ENCODE results near the gene HIC1.

HIC1 gene

DNA sequence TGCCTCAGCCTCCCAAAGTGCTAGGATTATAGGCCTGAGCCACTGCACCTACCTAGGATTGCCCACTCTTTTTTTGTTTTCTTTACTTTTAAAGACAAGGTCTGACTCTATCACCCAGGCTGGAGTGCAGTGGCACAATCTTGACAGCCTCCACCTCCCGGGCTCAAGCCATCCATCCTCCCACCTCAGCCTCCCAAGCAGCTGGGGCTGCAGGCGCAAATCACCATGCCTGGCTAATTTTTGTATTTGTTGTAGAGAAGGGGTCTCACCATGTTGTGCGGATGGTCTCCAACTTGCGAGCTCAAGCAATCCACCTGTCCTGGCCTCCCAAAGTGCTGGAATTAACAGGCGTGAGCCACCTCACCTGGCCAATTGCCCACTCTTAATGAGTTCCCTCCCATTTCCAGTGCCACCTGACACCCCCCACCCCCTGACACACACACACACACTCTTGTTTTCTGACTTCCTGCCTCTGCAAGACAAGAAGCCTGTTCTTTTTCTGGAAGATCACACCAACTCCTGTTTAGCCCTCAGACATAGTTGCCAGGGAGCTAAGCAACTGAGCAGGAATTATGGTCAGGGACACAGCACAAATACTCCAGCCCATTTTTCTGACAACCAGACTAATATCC is 10.5 kb upstream of the HIC1 start:
- no peak for DNase-seq (ENCODE audit: low read depth)

DNA sequence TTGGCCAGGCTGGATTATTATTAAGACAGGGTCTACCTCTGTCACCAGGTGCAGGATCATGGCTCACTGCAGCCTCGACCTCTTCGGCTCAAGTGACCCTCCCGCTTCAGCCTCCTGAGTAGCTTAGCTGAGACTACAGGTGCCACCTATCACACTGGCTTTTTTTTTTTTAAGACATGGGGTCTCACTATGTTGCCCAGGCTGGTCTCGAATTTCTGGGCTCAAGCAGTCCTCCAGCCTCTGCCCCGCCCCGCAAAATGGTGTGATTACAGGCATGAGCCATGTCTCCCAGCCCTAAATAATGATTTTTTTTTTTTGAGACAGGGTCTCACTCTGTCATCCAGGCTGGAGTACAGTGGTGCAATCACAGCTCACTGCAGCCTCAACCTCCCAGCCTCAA is 7.3 kb upstream of the HIC1 start:
- no peak for DNase-seq (ENCODE audit: low read depth)

DNA sequence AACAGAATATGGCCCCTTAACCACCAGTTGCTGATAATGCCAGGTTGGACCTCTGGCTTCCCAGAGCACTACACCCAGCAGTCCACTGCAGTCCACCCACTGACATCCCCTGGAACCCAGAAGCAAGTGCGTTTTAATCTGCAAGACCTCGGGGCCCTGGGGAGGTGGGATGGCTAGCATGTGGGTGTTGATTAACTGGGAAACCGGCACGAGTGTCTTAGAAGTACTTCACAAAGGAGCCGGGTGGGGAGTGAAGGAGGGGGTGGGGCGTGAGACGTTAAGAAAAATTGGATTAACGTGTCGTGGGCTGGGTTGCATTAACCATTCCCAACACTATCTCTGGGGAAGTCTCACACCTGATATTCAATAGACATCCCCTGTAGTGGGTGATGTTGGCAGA is 6.1 kb upstream of the HIC1 start:
- DNase-seq (ENCODE audit: low read depth): no peak

DNA sequence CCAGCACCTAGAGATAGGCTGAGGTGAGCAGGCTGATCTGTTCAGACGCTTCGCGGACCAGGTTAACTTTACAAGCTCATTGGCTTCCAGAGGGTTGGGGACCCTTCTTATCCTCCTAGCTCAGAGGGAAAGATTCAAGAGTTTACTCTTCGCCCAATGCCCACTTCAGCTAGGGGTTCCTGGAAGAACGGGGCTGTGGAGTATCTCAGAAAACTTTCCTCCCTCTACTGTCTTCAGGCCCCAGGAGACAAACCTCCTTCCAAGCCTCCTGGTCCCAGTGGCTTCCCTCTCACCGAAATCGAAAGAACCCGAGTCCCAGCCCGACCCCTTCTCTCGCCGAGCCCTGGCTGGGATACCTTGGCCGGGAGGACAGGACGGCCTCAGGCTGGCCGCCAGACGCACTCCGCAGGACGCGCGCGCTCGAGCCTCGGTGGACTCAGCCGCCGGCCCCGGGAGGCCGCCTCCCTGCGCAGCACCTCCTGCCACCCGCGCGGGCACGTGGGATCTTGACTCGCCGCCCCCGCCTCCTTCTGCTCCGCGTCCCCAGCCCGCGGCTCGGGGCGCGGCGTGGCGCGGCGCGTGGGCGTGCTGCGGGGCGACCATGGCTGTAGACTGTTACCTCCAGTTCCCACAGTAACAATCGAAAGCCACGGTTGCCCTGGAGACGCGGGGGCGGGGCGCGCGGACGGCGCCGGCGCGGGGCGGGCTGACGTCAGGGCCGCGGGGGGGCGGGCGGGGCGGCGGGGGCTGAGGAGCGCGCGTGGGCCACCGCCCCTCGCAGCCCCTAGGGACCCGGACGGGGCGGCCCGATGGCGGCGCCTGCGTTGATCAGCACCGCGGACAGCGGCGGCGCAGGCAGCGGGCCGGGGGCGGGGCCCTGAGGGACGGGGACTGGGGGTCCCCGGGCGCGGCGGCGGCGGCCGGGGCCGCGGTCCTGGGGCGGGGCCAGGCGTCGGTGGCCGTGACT is 5.3 kb upstream of the HIC1 start:
- no peak for DNase-seq (ENCODE audit: low read depth)

DNA sequence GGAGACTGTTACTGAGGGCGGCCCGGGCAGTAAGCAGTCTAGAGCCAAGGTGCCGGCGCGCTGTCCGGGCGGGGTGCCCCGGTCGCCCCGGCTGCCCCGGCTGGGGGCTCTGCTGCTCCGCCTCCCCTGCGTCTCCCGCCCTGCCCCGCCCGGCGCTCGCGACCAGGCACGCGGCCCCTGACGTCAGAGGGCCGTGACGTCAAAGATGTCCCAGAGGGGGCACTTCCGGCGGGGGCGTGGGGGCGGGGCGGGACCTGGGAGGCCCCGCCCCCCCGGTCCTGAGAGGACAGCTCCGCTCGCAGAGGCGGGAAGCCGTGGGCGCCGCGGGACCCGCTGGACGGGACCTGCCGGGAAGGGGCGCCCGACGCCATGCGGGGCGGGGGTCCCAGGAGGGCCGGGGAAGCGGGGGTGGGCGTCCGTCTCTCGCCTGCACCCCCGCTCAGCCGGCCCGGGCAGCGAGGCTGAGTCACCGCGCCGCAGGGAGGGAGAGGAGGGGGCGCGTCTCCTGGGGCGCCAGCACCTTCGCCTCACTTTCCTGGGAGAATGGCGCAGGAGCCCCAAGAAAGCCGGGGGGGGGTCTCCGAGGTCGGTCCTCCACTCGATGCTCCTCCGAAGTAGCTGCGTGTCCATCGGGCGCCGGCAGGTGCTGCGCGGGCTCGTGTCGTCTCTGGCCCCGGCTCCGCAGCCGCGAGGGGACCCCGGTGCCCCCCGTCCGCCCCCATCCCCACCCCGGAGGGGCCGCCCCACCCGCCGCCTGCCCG is 4.4 kb upstream of the HIC1 start:
- no peak for DNase-seq (ENCODE audit: low read depth)

DNA sequence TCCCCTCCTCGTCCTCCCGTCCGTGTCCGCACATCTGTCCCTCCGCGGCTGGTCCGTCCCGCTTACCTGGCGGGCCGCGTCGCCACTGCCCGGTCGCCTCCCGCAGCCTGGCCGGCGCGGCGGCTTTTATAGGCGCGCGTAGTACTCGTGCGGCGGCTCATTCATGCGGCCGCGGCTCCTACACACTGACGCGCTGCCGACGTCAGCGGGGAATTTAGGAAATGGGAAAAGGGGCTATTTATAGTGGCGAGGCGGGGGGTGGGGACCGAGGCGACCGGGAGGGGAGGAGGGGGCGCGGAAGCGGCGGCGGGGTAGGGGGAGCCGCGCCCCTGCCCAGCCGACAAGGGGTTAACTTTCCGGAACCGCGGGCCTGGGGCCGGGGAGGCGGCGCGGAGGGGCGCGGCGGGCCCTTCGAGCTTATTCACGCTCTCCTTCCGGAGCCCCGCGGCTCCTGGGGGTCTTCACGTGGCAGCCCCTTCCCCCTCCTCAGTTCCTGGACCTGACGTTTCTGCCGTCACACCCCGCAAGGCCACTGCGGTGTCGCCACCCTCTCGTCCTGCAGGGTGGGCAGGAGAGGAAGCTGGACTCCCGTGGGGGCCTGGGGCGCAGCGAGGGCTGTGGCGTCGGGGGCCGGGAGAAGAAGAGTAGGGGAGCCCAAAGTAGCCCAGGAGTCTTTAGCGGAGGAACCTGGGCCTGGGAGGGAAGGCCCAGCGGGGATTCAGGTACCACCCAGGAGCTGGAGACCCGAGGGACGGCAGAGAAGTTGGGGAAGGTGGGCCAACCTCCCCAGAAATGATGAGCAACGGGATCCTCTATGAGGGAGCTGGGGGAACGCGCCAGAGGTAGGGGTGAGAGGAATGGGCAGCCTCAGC is 3.6 kb upstream of the HIC1 start:
- no peak for DNase-seq (ENCODE audit: low read depth)

DNA sequence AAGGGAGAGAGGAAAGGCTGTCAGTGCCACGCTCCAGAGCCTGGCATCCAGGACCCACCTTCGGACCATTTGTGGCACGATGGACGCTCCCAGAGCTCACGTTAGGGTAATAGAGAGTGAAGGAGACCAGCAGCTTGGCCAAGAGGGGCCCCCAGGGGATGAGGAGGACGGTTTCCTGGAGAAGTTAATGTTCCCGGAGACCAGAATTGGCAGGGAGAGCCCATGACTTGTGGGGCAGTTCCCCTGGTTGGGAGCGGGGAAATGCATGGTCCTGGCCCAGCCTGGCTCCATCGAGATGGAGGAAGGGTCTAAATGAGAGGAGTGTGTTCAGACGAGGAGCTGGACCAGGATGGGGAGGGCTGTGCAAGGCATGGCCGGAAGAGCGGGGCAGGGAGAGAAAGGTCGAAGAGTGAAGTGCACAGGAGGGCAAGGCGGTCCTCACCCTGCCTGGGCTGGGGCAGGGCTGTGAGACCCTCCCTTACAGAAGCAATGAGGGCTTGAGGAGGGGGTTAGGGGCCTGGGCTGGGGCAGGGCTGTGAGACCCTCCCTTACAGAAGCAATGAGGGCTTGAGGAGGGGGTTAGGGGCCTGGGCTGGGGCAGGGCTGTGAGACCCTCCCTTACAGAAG is 2.9 kb upstream of the HIC1 start:
- no peak for DNase-seq (ENCODE audit: low read depth)

DNA sequence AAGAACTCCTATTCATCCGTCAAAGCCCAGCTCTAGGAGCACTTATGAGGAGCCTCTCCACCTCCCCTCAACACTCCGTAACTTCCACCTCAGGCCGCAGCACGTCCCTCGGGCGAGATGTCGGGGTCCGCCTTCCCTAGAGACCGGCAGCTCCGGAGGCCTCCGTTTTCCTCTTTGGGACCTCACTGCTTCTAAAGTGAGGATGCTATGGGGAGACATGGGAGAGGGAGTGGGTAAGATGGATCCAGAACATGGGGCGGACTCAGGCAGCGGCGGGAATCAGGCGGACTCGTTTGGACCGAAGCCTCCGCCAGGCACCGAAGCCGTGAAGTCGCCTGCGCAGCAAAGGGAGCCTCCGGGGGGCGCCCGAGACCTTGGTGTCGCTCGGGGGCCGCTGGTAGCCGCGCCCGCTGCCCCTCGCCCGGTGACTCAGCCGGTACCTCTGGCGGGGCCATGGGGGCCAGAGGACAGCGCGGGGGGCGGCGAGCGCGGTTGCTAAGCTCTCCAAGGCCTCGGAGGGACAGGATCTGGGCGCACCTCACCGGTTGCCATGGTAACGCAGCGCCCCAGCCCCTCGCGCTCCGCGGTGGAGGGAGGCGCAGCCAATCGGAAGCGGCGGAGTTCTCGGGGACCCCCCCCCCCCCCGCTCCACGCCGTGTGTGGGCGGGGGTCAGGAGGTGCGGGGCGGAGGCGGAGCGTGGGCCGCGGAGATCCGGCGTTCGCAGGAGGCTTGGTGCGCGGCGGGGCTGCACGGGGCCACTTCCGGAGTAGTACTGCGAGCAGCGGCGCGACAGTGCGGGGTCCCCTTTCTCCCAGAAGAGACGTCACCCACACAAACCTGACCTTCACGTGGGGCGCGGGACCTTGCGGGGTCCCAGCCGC is 1.3 kb upstream of the HIC1 start:
- no peak for DNase-seq (ENCODE audit: low read depth)

DNA sequence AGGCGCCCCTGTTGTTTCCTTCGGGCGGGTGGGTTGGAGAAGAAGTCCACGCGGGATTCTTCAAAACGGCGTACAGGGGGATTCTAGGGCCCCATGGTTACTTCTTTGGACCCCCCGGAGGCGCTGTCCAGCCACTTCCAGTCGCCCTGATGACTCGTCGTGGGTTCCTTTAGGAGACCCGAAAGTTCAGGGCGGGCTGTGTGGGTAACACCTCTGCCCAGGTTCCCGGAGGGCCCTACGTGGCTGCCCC is 716 bp upstream of the HIC1 start:
- DNase-seq (ENCODE audit: low read depth): no peak

DNA sequence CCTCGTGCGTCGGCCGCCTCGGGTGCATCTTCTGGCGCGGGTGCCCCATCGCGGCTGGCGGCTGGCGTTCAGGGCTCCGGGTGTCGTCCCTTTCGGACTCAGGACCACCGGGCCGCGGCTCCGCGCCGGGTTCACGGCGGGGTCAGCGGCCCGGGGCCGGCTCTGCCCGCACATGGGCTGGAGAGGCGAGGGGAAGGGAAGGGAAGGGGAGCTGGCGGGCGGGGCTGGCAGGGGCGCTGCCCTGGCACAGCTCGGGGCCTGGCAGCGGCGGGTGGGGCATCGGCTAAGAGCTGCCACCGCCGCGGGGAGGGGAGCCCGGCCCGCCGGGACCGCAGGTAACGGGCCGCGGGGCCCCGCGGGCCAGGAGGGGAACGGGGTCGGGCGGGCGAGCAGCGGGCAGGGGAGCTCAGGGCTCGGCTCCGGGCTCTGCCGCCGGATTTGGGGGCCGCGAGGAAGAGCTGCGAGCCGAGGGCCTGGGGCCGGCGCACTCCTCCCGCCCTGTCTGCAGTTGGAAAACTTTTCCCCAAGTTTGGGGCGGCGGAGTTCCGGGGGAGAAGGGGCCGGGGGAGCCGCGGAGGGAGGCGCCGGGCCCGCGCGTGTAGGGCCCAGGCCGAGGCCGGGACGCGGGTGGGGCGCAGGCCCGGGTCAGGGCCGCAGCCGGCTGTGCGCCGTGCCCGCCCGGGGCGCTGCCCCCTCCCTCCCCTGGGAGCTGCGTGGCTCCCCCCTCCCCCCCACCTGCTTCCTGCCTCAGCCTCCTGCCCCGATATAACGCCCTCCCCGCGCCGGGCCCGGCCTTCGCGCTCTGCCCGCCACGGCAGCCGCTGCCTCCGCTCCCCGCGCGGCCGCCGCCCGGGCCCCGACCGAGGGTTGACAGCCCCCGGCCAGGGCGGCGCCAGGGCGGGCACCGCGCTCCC is 646 bp downstream of the HIC1 start:
- no peak for DNase-seq (ENCODE audit: low read depth)

DNA sequence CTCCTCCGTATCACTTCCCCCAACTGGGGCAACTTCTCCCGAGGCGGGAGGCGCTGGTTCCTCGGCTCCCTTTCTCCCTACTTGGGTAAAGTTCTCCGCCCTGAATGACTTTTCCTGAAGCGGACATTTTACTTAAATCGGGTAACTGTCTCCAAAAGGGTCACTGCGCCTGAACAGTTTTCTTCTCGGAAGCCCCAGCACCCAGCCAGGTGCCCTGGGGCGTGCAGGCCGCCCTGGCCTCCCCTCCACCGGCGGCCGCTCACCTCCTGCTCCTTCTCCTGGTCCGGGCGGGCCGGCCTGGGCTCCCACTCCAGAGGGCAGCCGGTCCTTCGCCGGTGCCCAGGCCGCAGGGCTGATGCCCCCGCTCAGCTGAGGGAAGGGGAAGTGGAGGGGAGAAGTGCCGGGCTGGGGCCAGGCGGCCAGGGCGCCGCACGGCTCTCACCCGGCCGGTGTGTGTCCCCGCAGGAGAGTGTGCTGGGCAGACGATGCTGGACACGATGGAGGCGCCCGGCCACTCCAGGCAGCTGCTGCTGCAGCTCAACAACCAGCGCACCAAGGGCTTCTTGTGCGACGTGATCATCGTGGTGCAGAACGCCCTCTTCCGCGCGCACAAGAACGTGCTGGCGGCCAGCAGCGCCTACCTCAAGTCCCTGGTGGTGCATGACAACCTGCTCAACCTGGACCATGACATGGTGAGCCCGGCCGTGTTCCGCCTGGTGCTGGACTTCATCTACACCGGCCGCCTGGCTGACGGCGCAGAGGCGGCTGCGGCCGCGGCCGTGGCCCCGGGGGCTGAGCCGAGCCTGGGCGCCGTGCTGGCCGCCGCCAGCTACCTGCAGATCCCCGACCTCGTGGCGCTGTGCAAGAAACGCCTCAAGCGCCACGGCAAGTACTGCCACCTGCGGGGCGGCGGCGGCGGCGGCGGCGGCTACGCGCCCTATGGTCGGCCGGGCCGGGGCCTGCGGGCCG is 1.6 kb downstream of the HIC1 start:
- no peak for DNase-seq (ENCODE audit: low read depth)

DNA sequence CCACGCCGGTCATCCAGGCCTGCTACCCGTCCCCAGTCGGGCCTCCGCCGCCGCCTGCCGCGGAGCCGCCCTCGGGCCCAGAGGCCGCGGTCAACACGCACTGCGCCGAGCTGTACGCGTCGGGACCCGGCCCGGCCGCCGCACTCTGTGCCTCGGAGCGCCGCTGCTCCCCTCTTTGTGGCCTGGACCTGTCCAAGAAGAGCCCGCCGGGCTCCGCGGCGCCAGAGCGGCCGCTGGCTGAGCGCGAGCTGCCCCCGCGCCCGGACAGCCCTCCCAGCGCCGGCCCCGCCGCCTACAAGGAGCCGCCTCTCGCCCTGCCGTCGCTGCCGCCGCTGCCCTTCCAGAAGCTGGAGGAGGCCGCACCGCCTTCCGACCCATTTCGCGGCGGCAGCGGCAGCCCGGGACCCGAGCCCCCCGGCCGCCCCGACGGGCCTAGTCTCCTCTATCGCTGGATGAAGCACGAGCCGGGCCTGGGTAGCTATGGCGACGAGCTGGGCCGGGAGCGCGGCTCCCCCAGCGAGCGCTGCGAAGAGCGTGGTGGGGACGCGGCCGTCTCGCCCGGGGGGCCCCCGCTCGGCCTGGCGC is 2.4 kb downstream of the HIC1 start:
- no peak for DNase-seq (ENCODE audit: low read depth)

DNA sequence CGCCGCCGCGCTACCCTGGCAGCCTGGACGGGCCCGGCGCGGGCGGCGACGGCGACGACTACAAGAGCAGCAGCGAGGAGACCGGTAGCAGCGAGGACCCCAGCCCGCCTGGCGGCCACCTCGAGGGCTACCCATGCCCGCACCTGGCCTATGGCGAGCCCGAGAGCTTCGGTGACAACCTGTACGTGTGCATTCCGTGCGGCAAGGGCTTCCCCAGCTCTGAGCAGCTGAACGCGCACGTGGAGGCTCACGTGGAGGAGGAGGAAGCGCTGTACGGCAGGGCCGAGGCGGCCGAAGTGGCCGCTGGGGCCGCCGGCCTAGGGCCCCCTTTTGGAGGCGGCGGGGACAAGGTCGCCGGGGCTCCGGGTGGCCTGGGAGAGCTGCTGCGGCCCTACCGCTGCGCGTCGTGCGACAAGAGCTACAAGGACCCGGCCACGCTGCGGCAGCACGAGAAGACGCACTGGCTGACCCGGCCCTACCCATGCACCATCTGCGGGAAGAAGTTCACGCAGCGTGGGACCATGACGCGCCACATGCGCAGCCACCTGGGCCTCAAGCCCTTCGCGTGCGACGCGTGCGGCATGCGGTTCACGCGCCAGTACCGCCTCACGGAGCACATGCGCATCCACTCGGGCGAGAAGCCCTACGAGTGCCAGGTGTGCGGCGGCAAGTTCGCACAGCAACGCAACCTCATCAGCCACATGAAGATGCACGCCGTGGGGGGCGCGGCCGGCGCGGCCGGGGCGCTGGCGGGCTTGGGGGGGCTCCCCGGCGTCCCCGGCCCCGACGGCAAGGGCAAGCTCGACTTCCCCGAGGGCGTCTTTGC is 3.1 kb downstream of the HIC1 start:
- DNase-seq (ENCODE audit: low read depth): no peak

DNA sequence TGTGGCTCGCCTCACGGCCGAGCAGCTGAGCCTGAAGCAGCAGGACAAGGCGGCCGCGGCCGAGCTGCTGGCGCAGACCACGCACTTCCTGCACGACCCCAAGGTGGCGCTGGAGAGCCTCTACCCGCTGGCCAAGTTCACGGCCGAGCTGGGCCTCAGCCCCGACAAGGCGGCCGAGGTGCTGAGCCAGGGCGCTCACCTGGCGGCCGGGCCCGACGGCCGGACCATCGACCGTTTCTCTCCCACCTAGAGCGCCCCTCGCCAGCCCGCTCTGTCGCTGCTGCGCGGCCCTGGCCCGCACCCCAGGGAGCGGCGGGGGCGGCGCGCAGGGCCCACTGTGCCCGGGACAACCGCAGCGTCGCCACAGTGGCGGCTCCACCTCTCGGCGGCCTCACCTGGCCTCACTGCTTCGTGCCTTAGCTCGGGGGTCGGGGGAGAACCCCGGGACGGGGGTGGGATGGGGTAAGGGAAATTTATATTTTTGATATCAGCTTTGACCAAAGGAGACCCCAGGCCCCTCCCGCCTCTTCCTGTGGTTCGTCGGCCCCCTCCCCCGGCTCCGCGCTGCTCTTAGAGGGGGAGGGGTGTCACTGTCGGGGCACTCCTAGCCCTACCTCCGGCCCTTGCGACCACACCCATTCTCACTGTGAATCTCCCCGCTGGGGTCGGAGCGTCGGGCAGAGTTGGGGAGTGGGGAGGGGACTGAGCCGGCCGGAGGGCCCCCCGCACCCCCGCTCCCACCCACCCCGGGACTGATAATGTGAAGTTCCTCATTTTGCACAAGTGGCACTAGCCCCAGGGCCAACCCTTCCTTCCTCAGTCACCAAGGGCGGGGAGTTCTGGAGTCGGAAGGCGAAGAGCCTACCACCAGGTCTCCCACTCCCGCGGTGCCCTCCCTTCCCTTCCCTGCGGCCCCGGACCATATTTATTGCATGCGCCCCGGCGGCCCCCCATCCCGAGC is 4.0 kb downstream of the HIC1 start:
- DNase-seq (ENCODE audit: low read depth): no peak

DNA sequence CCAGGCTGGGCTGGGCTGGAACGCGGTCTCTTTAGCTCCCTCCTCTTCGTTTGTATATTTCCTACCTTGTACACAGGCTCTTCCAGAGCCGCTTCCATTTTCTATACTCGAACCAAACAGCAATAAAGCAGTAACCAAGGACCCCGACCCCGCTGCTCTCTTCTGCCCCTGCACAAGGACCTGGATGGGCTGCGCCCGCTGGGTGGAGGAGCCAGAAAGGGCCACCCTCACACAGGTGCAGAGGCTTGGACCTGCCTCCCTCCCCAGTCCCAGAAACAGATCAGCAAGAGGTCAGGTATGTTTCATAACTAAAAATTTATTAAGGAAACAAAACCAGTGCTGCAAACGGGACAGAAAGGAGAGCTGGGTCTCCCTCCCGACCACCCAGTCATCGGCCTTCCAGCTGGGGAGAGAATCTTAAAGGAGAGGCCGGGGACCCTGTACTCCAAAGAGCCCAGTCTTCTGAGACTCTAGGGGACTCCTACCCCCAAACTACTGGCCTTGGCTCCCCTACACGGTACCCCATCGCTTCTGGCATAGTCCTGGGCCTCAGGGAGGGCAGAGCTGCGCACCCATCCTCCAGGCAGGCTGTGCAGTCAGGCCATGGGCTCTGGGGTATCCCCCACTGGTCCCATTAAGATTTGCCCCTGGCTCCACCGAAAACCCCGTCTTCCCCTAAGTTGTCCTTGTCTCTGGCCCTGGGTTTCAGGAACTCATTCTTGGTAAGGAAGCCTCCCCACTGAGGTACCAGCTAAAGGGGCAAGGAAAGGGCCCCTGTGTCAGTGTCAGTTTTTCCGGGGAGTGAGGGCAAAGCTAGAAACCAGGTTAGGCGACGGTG is 4.9 kb downstream of the HIC1 start:
- DNase-seq (ENCODE audit: low read depth): no peak

All from GM04503 (cell line).